Endothelial cell of umbilical vein (primary cell): ENCODE data around the gene TEKTIP1. TPM values are rescaled to one million over a fixed set of nuclear protein-coding genes. Genes with fewer than 3 reads are reported as not detected.
"Not testable (repeated sequence)": the region's sequence is repeated elsewhere in the genome, so short reads cannot be mapped to it uniquely, and the experiment has no call there.

Source experiments
- BruUV-seq: library from RNA; stranded (reverse); fragments of 400-500 nt; replicated peaks from 2 replicates; lab custom pipeline; 2021; lab: Mats Ljungman, UMichigan
- CTCF ChIA-PET: fragments of 300-600, 350-600 bp; sonication (Branson Sonifier 250); formaldehyde crosslinking; loops from one replicate; lab custom pipeline; 2021; ENCODE audit warnings: antibody characterized with exemption, inconsistent platforms; lab: Charles Lee
- POLR2A ChIA-PET: fragments of 300-600, 350-600 bp; sonication (Branson Sonifier 250); formaldehyde crosslinking; loops from one replicate; lab custom pipeline; 2021; ENCODE audit warnings: antibody characterized with exemption, inconsistent platforms; lab: Charles Lee
- DNase-seq: peaks from one replicate; pipeline ENCODE4 v3.0.0-alpha.2; 2011; ENCODE audit warnings: low read depth, low spot score
- FAIRE-seq: peaks from 2 replicates; lab custom pipeline; 2011; peaks lifted over from hg19 to GRCh38; lab: Jason Lieb, UNC
- H2AFZ ChIP-seq: 2 replicates; pipeline ENCODE4 v1.6.0; 2012; ENCODE audit warnings: low read depth, low read length, control low read depth, inconsistent platforms
- H3K27ac ChIP-seq: 2 replicates; pipeline ENCODE4 v1.5.1; 2011; ENCODE audit warnings: low read depth, mild to moderate bottlenecking, control low read depth, low read length, moderate library complexity; ENCODE audit not compliant: insufficient read depth
- H3K27me3 ChIP-seq, 2 experiments: 2 replicates each; pipeline versions ENCODE4 v1.6.0 to v1.6.1; 2011; ENCODE audit warnings: low read length in 2 of 2, mixed read lengths in 1 of 2; ENCODE audit not compliant: control insufficient read depth in 2 of 2, insufficient read depth in 2 of 2
- H3K36me3 ChIP-seq, 2 experiments: 2 replicates in 1 of 2; 3 replicates in 1 of 2; pipeline ENCODE4 v1.5.1; 2011; ENCODE audit warnings: low read length in 2 of 2, mild to moderate bottlenecking in 1 of 2, moderate library complexity in 1 of 2; ENCODE audit not compliant: control insufficient read depth in 2 of 2, insufficient read depth in 2 of 2; ENCODE audit errors: extremely low read depth in 1 of 2
- H3K4me1 ChIP-seq: 3 replicates; pipeline ENCODE4 v1.5.1; 2011; ENCODE audit warnings: mild to moderate bottlenecking, low read length; ENCODE audit not compliant: control insufficient read depth, insufficient read depth; ENCODE audit errors: extremely low read depth
- H3K4me2 ChIP-seq: 2 replicates; pipeline ENCODE4 v1.6.1; 2011; ENCODE audit warnings: low read length, control low read depth, mixed read lengths; ENCODE audit not compliant: insufficient read depth
- H3K4me3 ChIP-seq, 3 experiments: fragments of 200-600 bp in 1 of 3; sonication (generic), shearing (Covaris generic) in 1 of 3; replicated peaks in 1 of 3; 2 replicates each; pipeline ENCODE4 v1.5.1; 2011 to 2016; ENCODE audit warnings: control low read depth in 3 of 3, low read length in 3 of 3, mild to moderate bottlenecking in 2 of 3, inconsistent platforms in 1 of 3, low read depth in 1 of 3, moderate library complexity in 1 of 3; ENCODE audit not compliant: insufficient read depth in 1 of 3
- H3K79me2 ChIP-seq: 2 replicates; pipeline ENCODE4 v1.6.0; 2012; ENCODE audit warnings: low read length, inconsistent platforms; ENCODE audit not compliant: control insufficient read depth, insufficient read depth
- H3K9ac ChIP-seq: replicated peaks from 2 replicates; pipeline ENCODE3; 2011; ENCODE audit warnings: low read length, control low read depth; ENCODE audit not compliant: insufficient read depth; ENCODE audit errors: extremely low read depth
- H3K9me1 ChIP-seq: replicated peaks from 3 replicates; pipeline ENCODE4 v1.6.0; 2011; ENCODE audit warnings: mild to moderate bottlenecking, low read length; ENCODE audit not compliant: control insufficient read depth, insufficient read depth; ENCODE audit errors: extremely low read depth
- H3K9me3 ChIP-seq: replicated peaks from 2 replicates; pipeline ENCODE4 v1.5.1; 2012; ENCODE audit warnings: low read length, inconsistent platforms; ENCODE audit not compliant: control insufficient read depth, insufficient read depth
- H4K20me1 ChIP-seq: replicated peaks from 2 replicates; pipeline ENCODE3; 2011; ENCODE audit warnings: mild to moderate bottlenecking, low read length; ENCODE audit not compliant: control insufficient read depth, insufficient read depth; ENCODE audit errors: extremely low read depth
- CTCF ChIP-seq, 2 donors: IDR thresholded peaks; 1 replicate in 1 of 2; 2 replicates in 1 of 2; pipeline ENCODE4 v1.5.1; 2011; ENCODE audit warnings: low read length in 2 of 2, mild to moderate bottlenecking in 2 of 2, moderate library complexity in 2 of 2, control low read depth in 1 of 2, inconsistent platforms in 1 of 2, low read depth in 1 of 2; ENCODE audit not compliant: insufficient read depth in 1 of 2; ENCODE audit errors: extremely low read depth in 1 of 2
- EZH2 ChIP-seq: IDR thresholded peaks from 2 replicates; pipeline ENCODE4 v1.6.1; 2012; ENCODE audit warnings: borderline replicate concordance, low read depth, mild to moderate bottlenecking, moderate library complexity, low read length, inconsistent platforms; ENCODE audit not compliant: severe bottlenecking
- FOS ChIP-seq: IDR thresholded peaks from 2 replicates; pipeline ENCODE4 v1.6.1; 2011; ENCODE audit warnings: mild to moderate bottlenecking, low read length, moderate library complexity, borderline replicate concordance; ENCODE audit not compliant: insufficient read depth
- GATA2 ChIP-seq: IDR thresholded peaks from 2 replicates; pipeline ENCODE4 v1.7.0; 2011; ENCODE audit warnings: low read depth, mild to moderate bottlenecking, moderate library complexity, mixed read lengths, low read length; ENCODE audit not compliant: insufficient read length, insufficient read depth
- JUN ChIP-seq: IDR thresholded peaks from 2 replicates; pipeline ENCODE4 v1.6.1; 2011; ENCODE audit warnings: borderline replicate concordance, low read depth; ENCODE audit not compliant: insufficient read length, insufficient read depth
- MAX ChIP-seq: IDR thresholded peaks from 2 replicates; pipeline ENCODE4 v1.6.1; 2011; ENCODE audit not compliant: insufficient read depth, insufficient read length
- MYC ChIP-seq: IDR thresholded peaks from one replicate; pipeline ENCODE4 v1.6.1; 2011; ENCODE audit warnings: mild to moderate bottlenecking, low read depth, low read length
- POLR2A ChIP-seq: IDR thresholded peaks from 2 replicates; pipeline ENCODE4 v1.6.1; 2012; ENCODE audit warnings: low read depth, mild to moderate bottlenecking, control low read depth, low read length
- POLR2AphosphoS5 ChIP-seq: IDR thresholded peaks from 2 replicates; pipeline ENCODE4 v1.6.1; 2012; ENCODE audit warnings: low read depth, mild to moderate bottlenecking, control low read depth, low read length, moderate library complexity; ENCODE audit not compliant: insufficient read depth
- dilution Hi-C: fragments of 300-500 bp; cut with MboI; formaldehyde crosslinking; loops from one replicate; pipeline ENCODE4 v1.15.0; 2019; ENCODE audit warnings: low sequenced_read_pairs; ENCODE audit not compliant: extremely low pct_ligation_motif_present
- intact Hi-C: fragments of 100-400 bp; cut with micrococcal nuclease; formaldehyde crosslinking; loops from one replicate; pipeline ENCODE4 v1.10.0; 2022
- polyA plus RNA-seq, 4 experiments: library from polyadenylated mRNA; depleted of rRNA in 3 of 4; stranded (reverse) in 3 of 4; unstranded in 1 of 4; fragments of >200 nt; gene quantifications; 2 replicates each; pipeline versions ENCODE4 v1.2.1 to v1.2.3, GENCODE V29; 2011 to 2012; ENCODE audit warnings: missing spikeins in 1 of 4
- total RNA-seq: library from RNA; stranded (reverse); gene quantifications from 2 replicates; pipeline ENCODE4 v1.2.3, GENCODE V29; 2021

TEKTIP1 gene
- total and polyA plus RNA-seq, 2 donors (not counting 3 experiments of a cell fraction or from before 2014, with no cell fraction given): 0.73 TPM; not detected in 1

DNA sequence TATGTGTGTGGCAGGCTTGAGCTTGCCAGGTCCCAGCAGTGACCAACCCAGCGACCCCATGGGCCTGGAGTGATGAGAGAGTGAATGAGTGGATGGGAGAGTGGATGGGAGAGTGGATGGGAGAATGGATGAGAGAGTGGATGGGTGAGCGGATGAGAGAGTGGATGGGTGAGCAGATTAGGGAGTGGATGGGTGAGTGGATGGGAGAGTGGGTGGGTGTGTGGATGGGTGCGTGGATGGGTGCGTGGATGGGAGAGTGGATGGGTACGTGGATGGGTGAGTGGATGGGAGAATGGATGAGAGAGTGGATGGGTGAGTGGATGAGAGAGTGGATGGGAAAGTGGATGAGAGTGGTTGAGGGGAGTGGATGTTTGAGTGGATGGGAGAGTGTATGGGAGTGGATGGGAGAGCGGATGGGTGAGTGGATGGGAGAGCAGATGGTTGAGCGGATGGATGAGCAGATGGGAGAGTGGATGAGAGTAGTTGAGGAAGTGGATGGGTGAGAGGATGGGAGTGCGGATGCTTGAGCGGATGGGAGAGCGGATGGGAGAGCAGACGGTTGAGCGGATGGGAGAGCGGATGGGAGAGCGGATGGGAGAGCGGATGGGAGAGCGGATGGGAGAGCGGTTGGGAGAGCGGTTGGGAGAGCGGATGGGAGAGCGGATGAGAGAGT is 10.3 kb upstream of the TEKTIP1 start:
- FAIRE-seq: no peak
- CTCF ChIA-PET: interaction anchor here (0.9 kb wide), 1 partner anchor 16 kb away, joined by 3 read pairs; no protein-coding TSS in a partner anchor

DNA sequence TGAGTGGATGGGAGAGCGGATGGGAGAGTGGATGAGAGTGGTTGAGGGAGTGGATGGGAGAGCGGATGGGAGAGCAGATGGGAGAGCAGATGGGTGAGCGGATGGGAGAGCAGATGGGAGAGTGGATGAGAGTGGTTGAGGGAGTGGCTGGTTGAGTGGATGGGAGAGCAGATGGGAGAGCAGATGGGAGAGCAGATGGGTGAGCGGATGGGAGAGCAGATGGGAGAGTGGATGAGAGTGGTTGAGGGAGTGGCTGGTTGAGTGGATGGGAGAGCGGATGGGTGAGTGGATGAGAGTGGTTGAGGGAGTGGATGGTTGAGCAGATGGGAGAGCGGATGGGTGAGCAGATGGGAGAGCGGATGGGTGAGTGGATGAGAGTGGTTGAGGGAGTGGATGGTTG is 9.7 kb upstream of the TEKTIP1 start:
- FAIRE-seq, H3K9me3 ChIP-seq, dilution Hi-C loops, H3K27me3 ChIP-seq, H3K9me1 ChIP-seq, intact Hi-C loops, H4K20me1 ChIP-seq, H3K9ac ChIP-seq, H3K79me2 ChIP-seq, H3K4me2 ChIP-seq, H3K4me1 ChIP-seq, CTCF ChIA-PET, H3K27ac ChIP-seq, H2AFZ ChIP-seq, H3K4me3 ChIP-seq, DNase-seq, POLR2A ChIA-PET, BruUV-seq: not testable (repeated sequence)
- H3K36me3 ChIP-seq: peaks cover 9 to 57% of the 10 kb centered on the region in 2 experiments

More for the DNA sequence above, 10.3 kb upstream of the TEKTIP1 start:
- POLR2A ChIA-PET: no interaction called here
- dilution Hi-C loops (no loop called here), intact Hi-C loops (no loop called here)
- no peak overlapping the region for H2AFZ ChIP-seq
- no peak overlapping the region for H3K9ac ChIP-seq
- no peak for DNase-seq
- no peak overlapping the region for H3K4me3 ChIP-seq
- TF ChIP-seq POLR2A: no peak
- TF ChIP-seq FOS: no peak
- no peak for TF ChIP-seq JUN
- no peak for TF ChIP-seq MAX
- no peak for TF ChIP-seq EZH2
- TF ChIP-seq POLR2AphosphoS5: no peak
- no peak for TF ChIP-seq MYC
- no peak for TF ChIP-seq CTCF (IDR thresholded peaks at IDR 0.05; ENCODE audit: extremely low read depth in 1 of 2, insufficient read depth in 1 of 2, low read depth in 1 of 2, low read length in 2 of 2)
- TF ChIP-seq GATA2: no peak
- no peak overlapping the region for H3K4me2 ChIP-seq
- H3K27ac ChIP-seq: no peak overlapping the region
- no peaks in the 10 kb centered on the region for H3K79me2 ChIP-seq
- no peaks in the 10 kb centered on the region for H4K20me1 ChIP-seq
- no peaks in the 10 kb centered on the region for H3K27me3 ChIP-seq
- H3K9me1 ChIP-seq: no peaks in the 10 kb centered on the region
- BruUV-seq: no TSS peak
- no peaks in the 10 kb centered on the region for H3K9me3 ChIP-seq
- peaks cover 9 to 61% of the 10 kb centered on the region in 2 experiments for H3K36me3 ChIP-seq
- H3K4me1 ChIP-seq: no peaks in the 10 kb centered on the region
